Bladder microvascular endothelial cell (primary cell): ENCODE data around the gene BMPR1B. TPM values are rescaled to one million over a fixed set of nuclear protein-coding genes. Genes with fewer than 3 reads are reported as not detected.

Experiments
- total RNA-seq: library from RNA; depleted of rRNA; stranded (reverse); fragments of >200 nt; gene quantifications from 2 replicates; pipeline ENCODE4 v1.2.3, GENCODE V29; 2014

Gene BMPR1B
- under 0.01 and 0.19 TPM in 2 replicates for total RNA-seq

DNA sequence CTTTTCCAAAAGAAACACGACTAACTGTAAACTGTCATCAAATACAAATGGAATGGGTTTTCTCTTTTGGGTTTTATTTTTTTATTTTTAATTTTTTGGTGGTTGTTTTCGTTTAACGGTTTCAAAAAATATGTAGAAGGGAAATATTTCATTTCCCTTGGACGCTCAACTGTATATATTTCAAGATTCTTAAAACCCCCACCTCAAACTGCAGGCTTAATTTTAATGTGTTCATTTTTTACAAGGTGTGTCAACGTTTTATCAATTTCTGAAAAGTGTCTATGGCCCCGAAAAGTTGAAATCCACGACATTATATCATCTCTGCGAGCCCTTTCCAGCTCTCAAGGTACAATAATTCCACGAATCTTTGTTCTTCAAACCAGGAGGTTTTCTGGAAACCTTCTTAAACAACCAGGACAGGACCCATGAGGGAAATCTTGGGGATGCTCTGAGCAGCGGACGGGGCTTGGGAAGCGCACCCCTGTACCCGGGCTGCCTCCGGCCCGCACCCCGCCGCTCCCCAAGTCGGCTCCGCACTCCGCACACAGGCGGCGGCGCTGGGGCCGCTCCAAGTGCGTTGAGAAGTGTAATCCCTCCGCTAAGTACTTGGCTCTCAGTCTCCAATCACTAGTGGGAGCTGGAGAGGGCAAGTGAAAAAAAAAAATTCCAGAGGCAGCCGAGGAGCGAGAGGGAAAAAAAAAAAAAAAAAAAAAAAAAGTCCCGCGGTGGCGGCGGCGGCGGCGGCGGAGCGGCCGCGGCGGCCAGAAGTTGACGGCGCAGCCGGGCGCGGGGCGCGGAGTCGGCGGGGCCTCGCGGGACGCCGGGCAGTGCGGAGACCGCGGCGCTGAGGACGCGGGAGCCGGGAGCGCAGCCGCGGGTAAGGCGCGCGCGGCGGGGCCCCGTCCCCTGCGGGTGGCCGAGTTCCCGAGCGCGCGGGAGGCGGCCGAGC lies at the start of gene BMPR1B:
Gene BMPR1B (plus strand): TSS at position 764 of the 949 bp plus-strand sequence. CDS start 346,470 bp downstream, outside the sequence.

